GM10266 (cell line): ENCODE results near the gene C12orf76.

Source experiments
- DNase-seq: peaks from one replicate; pipeline ENCODE4 v3.0.0; 2012; ENCODE audit errors: extremely low spot score
- TF ChIP-seq, protein P1 (sequence below): IDR thresholded peaks from 2 replicates; pipeline ENCODE4 v1.5.1; 2012; ENCODE audit warnings: mild to moderate bottlenecking, low read depth; ENCODE audit not compliant: control insufficient read depth, insufficient read depth; ENCODE audit errors: missing control alignments

Gene C12orf76

DNA sequence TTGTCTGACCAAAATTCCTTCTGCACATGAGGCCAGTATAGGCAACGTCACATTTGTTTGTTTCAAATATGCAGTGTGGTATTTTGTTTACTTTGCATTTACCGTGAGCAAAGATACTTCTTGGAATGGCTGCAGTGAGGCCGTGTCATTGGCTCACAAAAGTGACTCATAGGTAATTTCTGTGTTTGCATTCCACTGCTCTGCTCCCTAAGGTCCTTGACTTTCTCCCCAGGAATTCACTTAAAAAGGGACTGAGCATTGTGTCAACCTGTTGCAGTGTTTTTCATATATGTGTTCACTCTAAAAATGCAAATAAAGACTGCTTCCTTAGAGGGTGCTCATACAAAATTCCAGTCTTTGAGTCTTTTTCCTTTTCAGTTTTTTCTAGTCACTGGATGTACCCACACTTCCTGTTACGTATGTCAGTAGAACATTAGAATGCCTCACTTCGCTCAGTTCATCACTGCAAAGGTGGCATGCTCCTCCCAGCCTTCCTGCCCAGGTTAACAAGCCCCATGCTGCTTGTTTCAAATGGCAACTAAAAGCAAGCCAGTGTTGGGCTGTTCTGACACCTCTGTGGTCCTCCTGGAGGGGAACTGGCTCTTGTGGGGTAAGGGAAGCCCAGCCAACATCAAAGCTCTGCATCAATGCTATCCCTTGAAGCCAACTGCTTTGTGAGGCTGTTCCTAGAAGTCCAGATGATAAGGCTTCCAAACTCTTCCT is 9.1 kb downstream of the C12orf76 start:
- DNase-seq, result no peak
- TF ChIP-seq, protein P1, sequence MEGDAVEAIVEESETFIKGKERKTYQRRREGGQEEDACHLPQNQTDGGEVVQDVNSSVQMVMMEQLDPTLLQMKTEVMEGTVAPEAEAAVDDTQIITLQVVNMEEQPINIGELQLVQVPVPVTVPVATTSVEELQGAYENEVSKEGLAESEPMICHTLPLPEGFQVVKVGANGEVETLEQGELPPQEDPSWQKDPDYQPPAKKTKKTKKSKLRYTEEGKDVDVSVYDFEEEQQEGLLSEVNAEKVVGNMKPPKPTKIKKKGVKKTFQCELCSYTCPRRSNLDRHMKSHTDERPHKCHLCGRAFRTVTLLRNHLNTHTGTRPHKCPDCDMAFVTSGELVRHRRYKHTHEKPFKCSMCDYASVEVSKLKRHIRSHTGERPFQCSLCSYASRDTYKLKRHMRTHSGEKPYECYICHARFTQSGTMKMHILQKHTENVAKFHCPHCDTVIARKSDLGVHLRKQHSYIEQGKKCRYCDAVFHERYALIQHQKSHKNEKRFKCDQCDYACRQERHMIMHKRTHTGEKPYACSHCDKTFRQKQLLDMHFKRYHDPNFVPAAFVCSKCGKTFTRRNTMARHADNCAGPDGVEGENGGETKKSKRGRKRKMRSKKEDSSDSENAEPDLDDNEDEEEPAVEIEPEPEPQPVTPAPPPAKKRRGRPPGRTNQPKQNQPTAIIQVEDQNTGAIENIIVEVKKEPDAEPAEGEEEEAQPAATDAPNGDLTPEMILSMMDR, result no peak

DNA sequence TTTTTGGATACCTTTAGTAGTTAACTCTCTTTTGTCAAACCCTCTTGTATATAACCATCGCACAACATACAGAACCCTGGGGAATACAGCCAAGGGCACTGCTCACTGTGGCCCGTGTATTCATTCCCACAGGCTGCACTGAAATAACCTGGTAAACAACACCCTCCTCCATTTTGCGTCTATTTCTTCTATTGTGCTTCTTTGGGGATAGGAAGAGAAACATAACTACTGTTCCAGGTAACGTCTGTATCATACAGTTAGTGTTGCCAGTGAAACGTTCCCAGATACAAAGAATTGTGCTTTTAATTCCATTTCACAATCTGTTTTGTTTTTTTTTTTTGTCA is 9.6 kb downstream of the C12orf76 start:
- DNase-seq, result no peak
- TF ChIP-seq, protein P1, result no peak

DNA sequence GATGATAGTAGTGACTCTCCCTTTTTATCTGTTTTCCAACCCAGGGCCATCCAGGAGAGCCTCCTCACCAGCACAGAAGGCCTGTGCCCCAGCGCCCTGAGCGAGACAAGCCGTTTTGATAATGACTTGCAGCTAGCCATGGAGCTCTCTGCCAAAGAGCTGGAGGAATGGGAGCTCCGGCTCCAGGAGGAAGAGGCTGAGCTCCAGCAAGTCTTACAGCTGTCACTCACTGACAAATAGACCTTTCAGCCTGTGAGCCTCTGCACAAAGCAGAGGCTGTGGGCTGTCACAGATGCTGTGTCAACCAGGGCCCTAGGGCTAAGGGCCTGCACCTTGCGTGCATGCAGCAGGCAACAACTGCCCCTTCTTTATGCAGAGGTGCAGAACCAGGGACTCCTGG is 11.0 kb downstream of the C12orf76 start:
- TF ChIP-seq, protein P1, result no peak
- no peak for DNase-seq

DNA sequence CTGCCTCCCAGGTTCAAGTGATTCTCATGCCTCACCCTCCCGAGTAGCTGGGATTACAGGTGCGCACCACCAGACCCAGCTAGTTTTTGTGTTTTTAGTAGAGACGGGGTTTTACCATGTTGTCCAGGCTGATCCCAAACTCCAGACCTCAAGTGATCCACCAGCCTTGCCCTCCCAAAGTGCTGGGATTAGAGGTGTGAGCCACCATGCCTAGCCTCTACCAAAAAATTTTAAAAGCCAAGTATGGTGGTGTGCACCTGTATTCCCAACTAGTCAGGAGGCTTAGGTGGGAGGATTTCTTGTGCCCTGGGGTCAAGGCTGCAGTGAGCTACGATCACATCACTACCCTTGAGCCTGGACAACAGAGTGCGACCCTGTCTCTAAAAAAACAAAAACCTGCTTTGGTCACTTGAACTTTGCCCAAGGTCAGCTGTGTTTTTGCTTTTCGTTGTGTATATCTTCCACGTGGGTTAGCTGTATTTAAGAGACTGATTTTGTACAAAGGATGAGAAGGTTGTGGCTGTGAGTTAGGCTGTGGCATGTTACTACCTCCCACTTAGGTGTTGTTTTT is 12.7 kb downstream of the C12orf76 start:
- no peak for DNase-seq
- TF ChIP-seq, protein P1, result no peak

DNA sequence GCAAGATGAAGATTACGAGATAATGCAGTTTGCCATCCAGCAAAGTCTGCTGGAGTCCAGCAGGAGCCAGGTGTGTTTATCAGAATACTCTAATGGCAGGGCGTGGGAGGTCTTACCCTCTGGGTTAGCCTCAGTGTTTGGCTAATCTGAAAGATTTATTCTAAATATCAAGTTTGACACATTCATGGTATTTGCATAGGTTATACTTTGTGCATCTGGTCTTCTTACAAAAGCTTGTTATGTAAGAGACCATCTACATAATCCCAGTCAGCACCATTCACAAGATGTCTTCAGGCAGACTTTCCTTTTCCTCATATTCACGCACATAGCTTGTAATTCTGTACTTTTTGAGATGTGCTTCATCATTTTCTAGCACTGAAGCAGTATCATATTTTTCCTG is 14.4 kb downstream of the C12orf76 start:
- no peak for DNase-seq
- TF ChIP-seq, protein P1, result no peak

DNA sequence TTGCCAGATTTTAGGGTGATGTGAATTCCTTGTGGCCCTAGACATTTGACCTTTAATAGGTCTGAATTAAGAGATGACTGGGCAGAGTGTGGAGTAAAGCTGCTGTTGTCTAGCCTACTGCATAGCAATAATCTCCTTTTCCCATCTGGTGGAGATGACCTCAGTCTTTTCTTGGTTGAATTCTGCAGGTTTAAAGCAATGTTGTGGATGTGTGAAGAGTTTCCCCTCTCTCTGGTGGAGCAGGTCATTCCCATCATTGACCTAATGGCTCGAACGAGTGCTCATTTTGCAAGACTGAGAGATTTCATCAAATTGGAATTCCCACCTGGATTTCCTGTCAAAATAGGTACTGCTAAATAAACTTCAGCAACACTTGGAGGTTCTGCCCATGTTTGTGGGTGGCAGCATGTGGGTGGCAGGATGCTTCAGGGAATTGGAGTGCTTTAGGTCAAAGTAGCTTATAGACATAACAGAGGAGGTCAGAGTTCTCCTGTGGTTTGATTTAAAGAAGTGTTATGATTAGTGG is 19.0 kb downstream of the C12orf76 start:
- TF ChIP-seq, protein P1, result no peak
- DNase-seq, result no peak

DNA sequence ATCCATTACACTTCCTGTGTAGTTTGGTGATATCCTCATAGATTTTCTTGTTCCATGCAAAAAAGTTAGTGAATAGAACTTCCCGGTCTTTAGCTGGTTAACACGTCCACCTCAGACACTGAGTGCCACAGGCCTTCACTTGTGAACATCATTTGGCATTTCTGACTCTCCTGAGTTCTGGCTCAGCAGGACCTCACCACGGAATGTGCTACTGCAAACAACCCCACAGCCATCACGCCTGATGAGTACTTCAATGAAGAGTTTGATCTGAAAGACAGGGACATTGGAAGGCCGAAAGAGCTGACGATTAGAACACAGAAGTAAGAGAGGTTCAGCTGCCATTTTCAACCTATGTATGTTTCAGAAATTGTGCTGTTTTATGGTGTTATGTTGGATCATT is 20.0 kb downstream of the C12orf76 start:
- TF ChIP-seq, protein P1, result no peak
- no peak for DNase-seq
